Tongue (tissue), 2 donors: ENCODE results near the gene PSRC1. TPM values are rescaled to one million over a fixed set of nuclear protein-coding genes. Genes with fewer than 3 reads are reported as not detected.

ENCODE experiments used
- DNase-seq: peaks from one replicate; pipeline ENCODE4 v3.0.0-alpha.2; 2015
- total RNA-seq: library from RNA; depleted of rRNA; stranded (reverse); fragments of >200 nt; gene quantifications from one replicate; pipeline ENCODE4 v1.2.3, GENCODE V29; 2014

Gene PSRC1
- total RNA-seq, 1 donor from 2014 or later, result 5.4 TPM

DNA sequence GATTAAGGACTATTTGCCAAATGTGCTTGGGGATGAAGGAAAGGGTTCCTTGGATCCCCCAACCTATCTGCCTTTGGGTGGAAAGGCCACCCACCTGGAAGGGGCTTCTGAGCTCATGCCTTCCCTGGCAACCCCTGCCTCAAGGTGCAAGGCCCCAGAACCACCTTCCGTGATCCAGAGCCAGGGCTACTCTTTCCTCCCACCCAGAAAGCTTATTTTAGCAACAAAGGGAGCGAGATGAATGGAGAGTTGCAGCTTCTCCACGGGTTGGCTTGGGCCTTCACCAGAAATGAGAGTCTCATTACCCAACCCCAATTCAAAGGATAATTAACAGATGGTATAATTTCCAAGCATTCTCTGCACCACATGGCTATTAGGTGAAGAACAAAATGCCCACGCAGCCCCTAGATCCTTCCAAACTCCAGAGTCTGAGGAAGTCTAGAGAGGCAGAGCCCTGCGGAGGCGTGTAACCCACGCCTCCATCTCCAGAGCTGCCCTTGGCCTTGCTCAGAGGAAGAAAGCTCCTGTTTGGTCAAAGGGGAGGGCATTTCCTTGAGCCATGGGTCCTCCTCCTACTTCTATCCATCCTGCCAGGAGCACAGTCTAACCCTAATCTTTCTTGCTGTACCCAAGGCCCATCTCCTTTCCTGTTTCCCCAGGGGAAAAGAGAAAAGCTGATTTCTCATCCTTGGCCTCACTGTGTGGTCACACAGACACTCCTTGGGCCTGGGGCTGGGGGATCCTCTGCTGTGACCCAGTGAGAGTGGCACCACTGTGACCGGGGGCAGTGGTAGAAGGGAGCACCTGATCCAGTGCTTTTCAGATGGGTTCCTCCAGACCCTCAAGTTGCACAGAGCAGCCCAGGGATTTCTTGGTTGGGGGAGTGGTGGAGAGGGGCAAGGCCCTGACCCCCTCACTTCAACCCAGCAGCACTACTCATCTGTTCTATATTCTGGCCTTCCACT is 35.3 kb downstream of the PSRC1 start:
- no peak for DNase-seq

DNA sequence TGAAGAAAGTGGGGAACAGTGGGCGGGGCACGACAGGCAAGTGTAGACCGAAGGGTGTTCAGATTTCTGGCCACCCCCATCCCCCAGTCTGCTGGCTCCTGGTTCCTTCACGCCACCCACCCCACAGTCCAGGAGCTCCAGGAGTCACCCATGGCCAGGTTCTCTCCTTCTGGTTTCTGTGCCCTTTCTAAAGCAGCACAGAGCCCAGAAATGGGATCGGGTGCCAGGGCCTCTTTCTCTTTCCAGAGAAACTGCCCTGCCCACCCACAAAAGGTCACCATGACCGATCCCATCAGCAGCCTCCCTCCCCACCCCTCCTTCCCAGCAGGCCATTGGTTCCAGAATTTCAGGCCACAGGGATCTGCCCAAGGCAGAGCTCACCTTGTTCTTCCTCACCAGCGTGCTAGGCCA is 36.8 kb downstream of the PSRC1 start:
- no peak for DNase-seq

GRCh38 chr1:109243860-109244552 is 38.9 kb downstream of the PSRC1 start:
- no peak for DNase-seq

DNA sequence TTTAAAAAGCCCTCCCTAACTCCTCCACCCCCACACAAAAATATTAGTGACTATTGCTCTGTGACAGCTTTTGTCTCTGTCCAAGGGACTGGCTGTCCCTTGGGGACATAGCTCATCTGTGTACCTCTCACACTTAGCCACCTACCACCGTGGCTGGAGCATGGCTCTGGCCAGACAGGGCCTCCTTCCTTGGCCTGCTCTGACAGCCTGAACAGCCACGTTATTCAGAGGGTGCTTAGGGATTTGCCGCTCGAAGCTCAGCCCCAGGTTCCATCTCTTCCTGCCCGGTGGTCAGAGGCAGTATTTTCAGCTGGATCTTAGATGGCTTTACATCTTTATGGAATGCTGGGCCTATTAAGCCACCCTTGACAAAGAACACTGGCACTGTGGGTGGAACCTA is 39.7 kb downstream of the PSRC1 start:
- no peak for DNase-seq

DNA sequence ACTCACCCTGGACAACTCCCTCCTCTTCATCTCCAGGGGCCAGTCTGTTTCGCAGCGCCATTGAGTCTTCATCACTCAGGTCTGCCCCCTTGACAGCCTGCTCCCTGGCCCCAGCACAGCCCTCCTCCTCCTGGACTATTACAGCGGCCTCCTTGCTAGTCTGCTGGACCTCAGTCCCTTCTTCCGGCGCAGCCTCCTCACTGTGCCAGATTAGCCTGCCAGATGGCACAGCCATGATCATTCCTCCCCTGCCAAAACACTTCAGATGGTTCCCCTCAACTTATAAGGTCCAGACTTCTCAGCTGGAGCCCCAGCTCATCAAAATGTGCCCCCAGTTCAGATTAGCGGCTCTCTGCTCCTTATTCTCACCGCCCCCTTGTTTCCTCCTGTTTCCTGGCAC is 40.6 kb downstream of the PSRC1 start:
- DNase-seq, result no peak

GRCh38 chr1:109241841-109242345 is 41.1 kb downstream of the PSRC1 start:
- no peak for DNase-seq

- DNase-seq, result no peak
These were observed 41.6 kb downstream of the PSRC1 start for GRCh38 chr1:109241344-109241743.

- peak; percentile 83 for DNase-seq
These were observed 42.5 kb downstream of the PSRC1 start for GRCh38 chr1:109240158-109241152.

- DNase-seq, result no peak
These were observed 43.4 kb downstream of the PSRC1 start for GRCh38 chr1:109239409-109240068.

- DNase-seq, result no peak
These were observed 43.9 kb downstream of the PSRC1 start for GRCh38 chr1:109239047-109239408.

GRCh38 chr1:109238382-109238781 is 44.6 kb downstream of the PSRC1 start:
- DNase-seq, result no peak

DNA sequence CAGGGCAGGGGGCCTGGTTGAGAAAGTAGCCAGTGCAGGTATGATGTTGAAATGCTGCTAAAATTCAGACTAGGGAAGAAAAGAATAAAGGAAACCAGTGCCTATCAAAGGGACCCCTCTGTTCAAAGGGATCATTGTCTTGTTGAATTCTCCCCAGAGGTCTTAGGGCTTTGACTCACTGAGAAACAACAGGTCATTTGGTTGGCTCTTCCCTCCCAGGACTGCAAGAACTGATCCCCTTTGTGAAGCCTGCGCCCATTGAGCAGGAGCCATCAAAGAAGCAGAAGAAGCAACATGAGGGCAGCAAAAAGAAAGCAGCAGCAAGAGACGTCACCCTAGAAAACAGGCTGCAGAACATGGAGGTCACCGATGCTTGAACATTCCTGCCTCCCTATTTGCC is 45.4 kb downstream of the PSRC1 start:
- DNase-seq, result no peak

GRCh38 chr1:109235137-109235536 is 47.8 kb downstream of the PSRC1 start:
- DNase-seq, result no peak

DNA sequence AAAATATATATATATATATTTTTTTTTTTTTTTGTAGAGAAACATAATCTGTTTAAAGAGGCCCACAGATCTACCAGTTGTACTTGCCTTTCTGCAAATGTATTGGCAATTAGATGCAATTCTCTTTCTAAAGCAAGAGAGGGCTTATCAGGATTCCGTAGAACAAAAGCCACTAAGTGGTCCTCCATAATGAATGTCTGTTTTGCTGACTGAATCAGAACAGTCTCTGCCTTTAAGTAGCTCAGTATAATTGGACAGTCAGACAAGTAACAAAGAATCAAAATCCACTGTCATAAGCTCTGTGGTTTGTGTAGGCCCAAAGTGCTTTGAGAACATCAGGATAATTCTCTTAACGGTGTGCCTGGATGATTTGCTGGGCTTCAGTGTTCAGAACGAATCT is 51.9 kb downstream of the PSRC1 start:
- no peak for DNase-seq

Other genes with a start within 250 kb of the PSRC1 start
- gene WDR47, start 241.0 kb downstream of the PSRC1 start, total RNA-seq, result 22.7 TPM
- gene TAF13, start 207.1 kb downstream of the PSRC1 start, total RNA-seq, result 68.0 TPM
- gene TMEM167B, start 192.4 kb downstream of the PSRC1 start, total RNA-seq, result 35.2 TPM
- 18.8 TPM for gene ELAPOR1, start 169.0 kb downstream of the PSRC1 start, total RNA-seq
- gene SARS1, start 69.2 kb downstream of the PSRC1 start, total RNA-seq, result 99.2 TPM
- 16.7 TPM for gene CELSR2, start 33.6 kb downstream of the PSRC1 start, total RNA-seq
- gene MYBPHL, start 23.9 kb upstream of the PSRC1 start, total RNA-seq, result not detected
- 30.6 TPM for gene SORT1, start 114.8 kb upstream of the PSRC1 start, total RNA-seq
- 25.7 TPM for gene PSMA5, start 143.3 kb upstream of the PSRC1 start, total RNA-seq
- gene SYPL2, start 183.4 kb upstream of the PSRC1 start, total RNA-seq, result 61.5 TPM
- gene ATXN7L2, start 200.8 kb upstream of the PSRC1 start, total RNA-seq, result 2.2 TPM
- gene CYB561D1, start 210.9 kb upstream of the PSRC1 start, total RNA-seq, result 6.3 TPM
- gene AMIGO1, start 226.6 kb upstream of the PSRC1 start, total RNA-seq, result 9.1 TPM